Liver (tissue), 9 donors: ENCODE data around the gene ERGIC1. TPM values are rescaled to one million over a fixed set of nuclear protein-coding genes. Genes with fewer than 3 reads are reported as not detected.

Experiments used
- DNase-seq: peaks from one replicate; pipeline ENCODE4 v3.0.0-alpha.2; 2017; ENCODE audit warnings: low spot score
- H3K27ac ChIP-seq, 2 donors: one replicate each; pipeline ENCODE4 v1.7.0; 2013; ENCODE audit warnings: inconsistent platforms in 2 of 2, low read length in 2 of 2, control low read depth in 1 of 2, low read depth in 1 of 2, mild to moderate bottlenecking in 1 of 2
- H3K27me3 ChIP-seq, 4 donors: one replicate each; pipeline versions ENCODE4 v1.6.1 to v1.7.0; 2013; ENCODE audit warnings: low read length in 3 of 4, inconsistent platforms in 1 of 4, mild to moderate bottlenecking in 1 of 4, moderate library complexity in 1 of 4; ENCODE audit not compliant: control insufficient read depth in 4 of 4, insufficient read depth in 4 of 4
- H3K36me3 ChIP-seq, 4 donors: one replicate each; pipeline versions ENCODE4 v1.6.1 to v1.7.0; 2013; ENCODE audit warnings: low read length in 3 of 4, mild to moderate bottlenecking in 3 of 4, low read depth in 1 of 4, moderate library complexity in 1 of 4; ENCODE audit not compliant: control insufficient read depth in 4 of 4, insufficient read depth in 3 of 4
- H3K4me1 ChIP-seq, 4 donors: one replicate each; pipeline versions ENCODE4 v1.6.1 to v1.7.0; 2013; ENCODE audit warnings: low read length in 3 of 4, mild to moderate bottlenecking in 3 of 4, moderate library complexity in 1 of 4; ENCODE audit not compliant: control insufficient read depth in 4 of 4, insufficient read depth in 4 of 4
- H3K4me3 ChIP-seq, 3 donors: one replicate each; pipeline versions ENCODE4 v1.6.1 to v1.7.0; 2013; ENCODE audit warnings: low read length in 3 of 3, control low read depth in 1 of 3, low read depth in 1 of 3, mild to moderate bottlenecking in 1 of 3
- H3K9ac ChIP-seq, 2 donors: one replicate each; pipeline ENCODE4 v1.7.0; 2013; ENCODE audit warnings: low read length in 2 of 2, mild to moderate bottlenecking in 2 of 2, moderate library complexity in 2 of 2, control low read depth in 1 of 2, low read depth in 1 of 2
- H3K9me3 ChIP-seq, 4 donors: one replicate each; pipeline versions ENCODE4 v1.6.1 to v1.7.0; 2013; ENCODE audit warnings: low read length in 3 of 4; ENCODE audit not compliant: control insufficient read depth in 4 of 4
- EGR1 ChIP-seq, 2 donors: IDR thresholded peaks; 2 replicates each; pipeline ENCODE4 v1.6.1; 2016 to 2018; ENCODE audit warnings: antibody characterized with exemption in 2 of 2, low read depth in 2 of 2
- FOXA1 ChIP-seq: IDR thresholded peaks from 2 replicates; pipeline ENCODE4 v1.6.1; 2016; ENCODE audit warnings: antibody characterized with exemption
- FOXA2 ChIP-seq: IDR thresholded peaks from 2 replicates; pipeline ENCODE4 v1.6.1; 2016; ENCODE audit warnings: antibody characterized with exemption
- HNF4A ChIP-seq, 2 donors: conservative IDR thresholded peaks; 2 replicates each; pipeline ENCODE4 v1.6.1; 2016; ENCODE audit warnings: antibody characterized with exemption in 2 of 2, mild to moderate bottlenecking in 2 of 2
- JUND ChIP-seq, 2 donors: IDR thresholded peaks; 2 replicates each; pipeline ENCODE4 v1.6.1; 2016; ENCODE audit warnings: antibody characterized with exemption in 2 of 2
- NR2F2 ChIP-seq: IDR thresholded peaks from 2 replicates; pipeline ENCODE4 v1.6.1; 2016; ENCODE audit warnings: antibody characterized with exemption
- RAD21 ChIP-seq, 2 donors: IDR thresholded peaks; 2 replicates each; pipeline ENCODE4 v1.6.1; 2016; ENCODE audit warnings: antibody characterized with exemption in 2 of 2, mild to moderate bottlenecking in 2 of 2
- RXRA ChIP-seq, 2 donors: IDR thresholded peaks; 2 replicates each; pipeline ENCODE4 v1.6.1; 2017 to 2018; ENCODE audit warnings: antibody characterized with exemption in 2 of 2, mild to moderate bottlenecking in 1 of 2
- SP1 ChIP-seq: IDR thresholded peaks from 2 replicates; pipeline ENCODE4 v1.6.1; 2018; ENCODE audit warnings: antibody characterized with exemption, mild to moderate bottlenecking
- TAF1 ChIP-seq: conservative IDR thresholded peaks from 2 replicates; pipeline ENCODE4 v1.6.1; 2016; ENCODE audit warnings: antibody characterized with exemption, mild to moderate bottlenecking
- YY1 ChIP-seq: IDR thresholded peaks from 2 replicates; pipeline ENCODE4 v1.6.1; 2016; ENCODE audit warnings: antibody characterized with exemption, mild to moderate bottlenecking
- WGBS: extraction: QIAGEN DNeasy Blood & Tissue Kit; methylation state at CpG from one replicate; pipeline ENCODE4 v1.1.7; 2013; 5-methylcytosine and 5-hydroxymethylcytosine counted together
- polyA plus RNA-seq, 2 donors: library from polyadenylated mRNA; stranded (reverse) in 1 of 2; unstranded in 1 of 2; fragments of 200-250 nt in 1 of 2; fragments of >200 nt in 1 of 2; fragmentation: Nextera tagmentation in 1 of 2; extraction: Ambion mirVana in 1 of 2; gene quantifications; one replicate each; pipeline versions ENCODE4 v1.2.1 to v1.2.3, GENCODE V29; 2013 to 2015
- total RNA-seq, 2 donors: library from RNA; depleted of rRNA; stranded (reverse); fragments of >200 nt; gene quantifications; one replicate each; pipeline ENCODE4 v1.2.3, GENCODE V29; 2014
- TF ChIP-seq, protein P1 (sequence below): fragments of 150-350 bp; IDR thresholded peaks from 2 replicates; pipeline ENCODE4 v1.5.1; 2017; ENCODE audit warnings: improper control_type of control experiment, low read depth, low read length; ENCODE audit not compliant: missing input control
- TF ChIP-seq, protein P2 (sequence below): IDR thresholded peaks from 2 replicates; pipeline ENCODE4 v1.6.1; 2016; ENCODE audit warnings: antibody characterized with exemption
- TF ChIP-seq, protein P3 (sequence below): IDR thresholded peaks from 2 replicates; pipeline ENCODE4 v1.6.1; 2016; ENCODE audit warnings: antibody characterized with exemption
- TF ChIP-seq, protein P4 (sequence below): IDR thresholded peaks from 2 replicates; pipeline ENCODE4 v1.6.1; 2016; ENCODE audit warnings: antibody characterized with exemption
- donor health status: healthy.
- donor health status: healthy.
- donor health status: healthy.
- donor health status: healthy.
- donor health status: healthy.

Gene ERGIC1
- total and polyA plus RNA-seq, 4 donors = 45.4 to 155 (median 101) TPM

DNA sequence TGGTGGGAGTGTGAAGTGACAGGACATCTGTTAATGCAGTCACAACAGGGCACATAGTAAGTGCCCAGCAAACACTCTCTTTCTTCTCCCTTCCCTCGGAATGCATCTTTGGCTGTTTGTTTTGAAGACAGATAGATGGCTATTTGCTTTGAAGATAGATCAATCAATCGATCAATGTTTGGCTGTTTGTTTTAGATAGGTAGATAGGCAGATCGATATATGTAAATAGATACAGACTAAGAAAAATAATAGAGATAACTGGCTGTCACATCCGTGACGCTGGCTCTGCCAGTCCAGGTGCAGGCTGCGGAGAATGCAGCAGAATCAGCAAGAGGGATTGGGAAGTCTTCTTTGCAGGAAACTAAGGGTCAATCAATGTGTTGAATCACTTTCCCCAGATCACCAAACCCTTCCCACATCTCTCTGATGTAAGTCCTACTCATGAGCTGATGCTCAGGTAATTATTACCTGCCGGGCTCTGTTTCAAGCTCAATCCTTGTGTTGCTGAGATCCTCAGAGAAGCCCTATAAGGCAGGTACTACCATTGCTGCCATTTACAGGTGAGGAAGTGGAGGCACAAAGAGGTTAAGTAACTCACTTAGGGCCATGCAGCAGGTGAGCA, 60.8 kb downstream of the ERGIC1 start:
- Histone ChIP-seq H3K27me3 (no peaks in the 10 kb centered on the region), H3K27ac (peak overlapping the region; percentile 87 to 96), H3K9me3 (no peaks in the 10 kb centered on the region), H3K4me3 (no peak overlapping the region), H3K36me3 (peaks cover 0 to 3% (median 3%) of the 10 kb centered on the region in 4 donors), H3K4me1 (peaks cover 19 to 75% (median 53%) of the 10 kb centered on the region in 4 donors), H3K9ac (peak overlapping the region; percentile 20 to 51)
- 42% methylated on average over 7 of the region's 7 CpGs for WGBS
- TF ChIP-seq YY1 = peak; percentile 8
- peak; percentile 30 to 43 for TF ChIP-seq HNF4A (conservative IDR thresholded peaks at IDR 0.05)
- TF ChIP-seq NR2F2 = no peak
- no peak for TF ChIP-seq EGR1 (IDR thresholded peaks at IDR 0.05; ENCODE audit: low read depth in 2 of 2)
- peak; percentile 23 to 41 for TF ChIP-seq RXRA (IDR thresholded peaks at IDR 0.05)
- no peak for TF ChIP-seq JUND (IDR thresholded peaks at IDR 0.05)
- peak; percentile 48 for TF ChIP-seq SP1
- TF ChIP-seq, protein P1, sequence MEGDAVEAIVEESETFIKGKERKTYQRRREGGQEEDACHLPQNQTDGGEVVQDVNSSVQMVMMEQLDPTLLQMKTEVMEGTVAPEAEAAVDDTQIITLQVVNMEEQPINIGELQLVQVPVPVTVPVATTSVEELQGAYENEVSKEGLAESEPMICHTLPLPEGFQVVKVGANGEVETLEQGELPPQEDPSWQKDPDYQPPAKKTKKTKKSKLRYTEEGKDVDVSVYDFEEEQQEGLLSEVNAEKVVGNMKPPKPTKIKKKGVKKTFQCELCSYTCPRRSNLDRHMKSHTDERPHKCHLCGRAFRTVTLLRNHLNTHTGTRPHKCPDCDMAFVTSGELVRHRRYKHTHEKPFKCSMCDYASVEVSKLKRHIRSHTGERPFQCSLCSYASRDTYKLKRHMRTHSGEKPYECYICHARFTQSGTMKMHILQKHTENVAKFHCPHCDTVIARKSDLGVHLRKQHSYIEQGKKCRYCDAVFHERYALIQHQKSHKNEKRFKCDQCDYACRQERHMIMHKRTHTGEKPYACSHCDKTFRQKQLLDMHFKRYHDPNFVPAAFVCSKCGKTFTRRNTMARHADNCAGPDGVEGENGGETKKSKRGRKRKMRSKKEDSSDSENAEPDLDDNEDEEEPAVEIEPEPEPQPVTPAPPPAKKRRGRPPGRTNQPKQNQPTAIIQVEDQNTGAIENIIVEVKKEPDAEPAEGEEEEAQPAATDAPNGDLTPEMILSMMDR = no peak
- no peak for TF ChIP-seq FOXA1
- no peak for TF ChIP-seq TAF1
- TF ChIP-seq, protein P2, sequence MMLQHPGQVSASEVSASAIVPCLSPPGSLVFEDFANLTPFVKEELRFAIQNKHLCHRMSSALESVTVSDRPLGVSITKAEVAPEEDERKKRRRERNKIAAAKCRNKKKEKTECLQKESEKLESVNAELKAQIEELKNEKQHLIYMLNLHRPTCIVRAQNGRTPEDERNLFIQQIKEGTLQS = peak; percentile 22
- TF ChIP-seq, protein P3, sequence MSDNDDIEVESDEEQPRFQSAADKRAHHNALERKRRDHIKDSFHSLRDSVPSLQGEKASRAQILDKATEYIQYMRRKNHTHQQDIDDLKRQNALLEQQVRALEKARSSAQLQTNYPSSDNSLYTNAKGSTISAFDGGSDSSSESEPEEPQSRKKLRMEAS = no peak
- TF ChIP-seq FOXA2 = peak; percentile 35
- TF ChIP-seq, protein P4, sequence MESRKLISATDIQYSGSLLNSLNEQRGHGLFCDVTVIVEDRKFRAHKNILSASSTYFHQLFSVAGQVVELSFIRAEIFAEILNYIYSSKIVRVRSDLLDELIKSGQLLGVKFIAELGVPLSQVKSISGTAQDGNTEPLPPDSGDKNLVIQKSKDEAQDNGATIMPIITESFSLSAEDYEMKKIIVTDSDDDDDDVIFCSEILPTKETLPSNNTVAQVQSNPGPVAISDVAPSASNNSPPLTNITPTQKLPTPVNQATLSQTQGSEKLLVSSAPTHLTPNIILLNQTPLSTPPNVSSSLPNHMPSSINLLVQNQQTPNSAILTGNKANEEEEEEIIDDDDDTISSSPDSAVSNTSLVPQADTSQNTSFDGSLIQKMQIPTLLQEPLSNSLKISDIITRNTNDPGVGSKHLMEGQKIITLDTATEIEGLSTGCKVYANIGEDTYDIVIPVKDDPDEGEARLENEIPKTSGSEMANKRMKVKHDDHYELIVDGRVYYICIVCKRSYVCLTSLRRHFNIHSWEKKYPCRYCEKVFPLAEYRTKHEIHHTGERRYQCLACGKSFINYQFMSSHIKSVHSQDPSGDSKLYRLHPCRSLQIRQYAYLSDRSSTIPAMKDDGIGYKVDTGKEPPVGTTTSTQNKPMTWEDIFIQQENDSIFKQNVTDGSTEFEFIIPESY = no peak
- peak in 1 of 2 donors; percentile 21 for TF ChIP-seq RAD21 (IDR thresholded peaks at IDR 0.05)
- no peak for DNase-seq

DNA sequence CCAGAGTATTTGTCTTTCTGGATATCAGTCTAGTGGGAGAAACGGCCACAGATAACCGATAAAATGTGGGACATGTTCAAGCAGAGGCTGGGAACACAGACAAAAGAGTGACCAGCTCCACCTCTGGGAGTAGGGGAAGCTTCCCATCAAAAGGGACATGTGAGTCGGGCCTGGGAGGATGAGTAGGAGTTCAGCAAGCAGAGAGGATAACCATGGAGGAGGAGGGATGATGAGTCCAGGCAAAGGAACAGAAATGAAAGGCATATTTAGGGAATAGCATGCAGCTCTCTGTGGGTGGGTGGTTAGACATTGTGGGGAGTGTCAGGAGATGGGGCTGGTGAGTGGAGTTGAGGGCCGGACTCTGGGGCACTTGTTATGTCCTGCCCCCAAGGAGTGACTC, 61.5 kb downstream of the ERGIC1 start:
- no peak overlapping the region for H3K4me3 ChIP-seq
- H3K4me1 ChIP-seq = peaks cover 17 to 79% (median 53%) of the 10 kb centered on the region in 4 donors
- H3K27me3 ChIP-seq = no peaks in the 10 kb centered on the region
- no peaks in the 10 kb centered on the region for H3K9me3 ChIP-seq
- WGBS = 66% methylated on average over 4 of the region's 4 CpGs
- peak overlapping the region; percentile 87 to 96 for H3K27ac ChIP-seq
- H3K36me3 ChIP-seq = peaks cover 0 to 2% (median under 1%) of the 10 kb centered on the region in 4 donors
- DNase-seq = no peak
- H3K9ac ChIP-seq = peak overlapping the region in 1 of 2 donors; percentile 51
- no peak for TF ChIP-seq FOXA2
- peak; percentile 2 for TF ChIP-seq YY1
- no peak for TF ChIP-seq EGR1 (IDR thresholded peaks at IDR 0.05; ENCODE audit: low read depth in 2 of 2)
